Fibroblast of the aortic adventitia (primary cell): ENCODE results near the gene SMR3A. TPM values are rescaled to one million over a fixed set of nuclear protein-coding genes. Genes with fewer than 3 reads are reported as not detected.

Experiments
- DNase-seq: peaks from one replicate; pipeline ENCODE4 v3.0.0-alpha.2; 2010; ENCODE audit warnings: low read depth
- H3K4me3 ChIP-seq: 2 replicates; pipeline ENCODE4 v1.5.1; 2011; ENCODE audit warnings: low read depth, mild to moderate bottlenecking, control low read depth, low read length, moderate library complexity
- CTCF ChIP-seq: IDR thresholded peaks from 2 replicates; pipeline ENCODE4 v1.5.1; 2011; ENCODE audit warnings: mild to moderate bottlenecking, low read length, control low read depth, inconsistent platforms; ENCODE audit not compliant: insufficient read depth
- total RNA-seq: library from RNA; depleted of rRNA; stranded (reverse); fragments of >200 nt; gene quantifications from 2 replicates; pipeline ENCODE4 v1.2.3, GENCODE V29; 2012; ENCODE audit warnings: low replicate concordance

SMR3A gene
- total RNA-seq, 1 donor, result not detected

GRCh38 chr4:70380578-70380977, 20.0 kb downstream of the SMR3A start:
- no peak for TF ChIP-seq CTCF
- DNase-seq, result no peak
- H3K4me3 ChIP-seq, result no peak overlapping the region

- no peak for TF ChIP-seq CTCF
- H3K4me3 ChIP-seq, result no peak within 1 kb of the TSS
- no peak for DNase-seq
These were observed 22.2 kb downstream of the SMR3A start, which contains the start of gene SMR3B for GRCh38 chr4:70382691-70383181. SMR3B (plus strand) TSS chr4:70383131; CDS start chr4:70384511, 1,380 bp downstream.

- TF ChIP-seq CTCF, result no peak
- H3K4me3 ChIP-seq, result no peak overlapping the region
- no peak for DNase-seq
These were observed 31.7 kb downstream of the SMR3A start for GRCh38 chr4:70392057-70392776.

GRCh38 chr4:70397580-70397979, 37.0 kb downstream of the SMR3A start, which contains the start of gene OPRPN:
OPRPN (plus strand) TSS chr4:70397940; CDS start chr4:70399286, 1,346 bp downstream.
- H3K4me3 ChIP-seq, result no peak within 1 kb of the TSS
- TF ChIP-seq CTCF, result no peak
- DNase-seq, result no peak

- no peak for TF ChIP-seq CTCF
These were observed 38.8 kb downstream of the SMR3A start for GRCh38 chr4:70399319-70399718.

GRCh38 chr4:70402762-70403161, 42.2 kb downstream of the SMR3A start:
- TF ChIP-seq CTCF, result no peak
- DNase-seq, result no peak
- H3K4me3 ChIP-seq, result no peak overlapping the region

More at GRCh38 chr4:70399319-70399718, 38.8 kb downstream of the SMR3A start:
- H3K4me3 ChIP-seq, result no peak overlapping the region
- DNase-seq, result no peak

- DNase-seq, result no peak
- TF ChIP-seq CTCF, result no peak
- no peak overlapping the region for H3K4me3 ChIP-seq
These were observed 45.2 kb downstream of the SMR3A start for GRCh38 chr4:70405765-70406164.
